ENCODE measurements around the gene ITPKB. TPM values are rescaled to one million over a fixed set of nuclear protein-coding genes. Genes with fewer than 3 reads are reported as not detected.
"Not testable (repeated sequence)": the region's sequence is repeated elsewhere in the genome, so short reads cannot be mapped to it uniquely, and the experiment has no call there.

ITPKB gene
- total RNA-seq, 1 experiment from 2014 or later, result 19.0 TPM

DNA sequence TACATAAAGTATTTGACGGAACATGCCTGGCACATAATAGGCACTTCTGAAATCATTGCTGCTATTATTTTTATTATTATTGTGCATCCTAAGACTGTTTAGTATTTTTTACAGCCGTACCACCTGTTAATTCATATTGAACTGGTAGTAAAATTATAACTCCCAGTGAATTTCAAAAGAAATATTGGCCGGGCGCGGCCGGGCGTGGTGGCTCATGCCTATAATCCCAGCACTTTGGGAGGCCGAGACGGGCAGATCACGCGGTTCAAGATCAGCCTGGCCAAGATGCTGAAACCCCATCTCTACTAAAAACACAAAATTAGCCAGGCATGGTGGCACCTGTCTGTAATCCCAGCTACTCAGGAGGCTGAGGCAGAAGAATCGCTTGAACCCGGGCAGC is 18.5 kb downstream of the ITPKB start:
- DNase-seq, H3K4me3 ChIP-seq, H3K36me3 ChIP-seq, H3K27me3 ChIP-seq, H3K9me3 ChIP-seq: not testable (repeated sequence)

GRCh38 chr1:226719596-226720387 is 19.3 kb downstream of the ITPKB start:
- no peaks in the 10 kb centered on the region for H3K9me3 ChIP-seq
- H3K27me3 ChIP-seq, result no peaks in the 10 kb centered on the region
- DNase-seq, result no peak
- peaks cover 2% of the 10 kb centered on the region; the same call in 1 of the 2 replicates for H3K36me3 ChIP-seq
- no peak overlapping the region for H3K4me3 ChIP-seq

GRCh38 chr1:226717256-226717909 is 21.7 kb downstream of the ITPKB start:
- Histone ChIP-seq H3K36me3 (peaks cover 5% of the 10 kb centered on the region; the same call in 1 of the 2 replicates), H3K27me3 (no peaks in the 10 kb centered on the region), H3K9me3 (no peaks in the 10 kb centered on the region; the same call in 1 of the 2 replicates), H3K4me3 (no peak overlapping the region)
- DNase-seq, result peak; percentile 97

DNA sequence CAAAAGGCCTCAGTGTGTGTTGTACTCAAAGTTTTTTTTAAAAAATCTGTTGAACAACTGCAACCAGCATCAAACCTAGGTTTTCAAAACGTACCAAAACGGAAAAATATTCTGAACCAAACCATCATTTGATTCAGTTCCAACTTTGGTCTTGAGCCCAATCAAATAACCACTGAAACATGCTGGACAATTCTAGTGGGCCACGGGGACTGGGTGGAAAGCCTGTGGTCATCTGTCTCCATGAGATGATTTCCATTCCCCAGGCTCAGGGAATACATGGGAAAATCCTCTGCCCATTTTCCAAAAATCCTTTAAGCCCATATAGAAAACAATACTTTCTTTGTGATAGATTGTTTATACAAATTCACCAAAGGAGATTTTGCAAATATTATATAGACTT is 22.5 kb downstream of the ITPKB start:
- Histone ChIP-seq H3K27me3 (no peaks in the 10 kb centered on the region), H3K36me3 (0 out of 2 replicates have a peak, but pooled peaks cover 3% of the 10 kb centered on the region), H3K9me3 (no peaks in the 10 kb centered on the region; the same call in 1 of the 2 replicates), H3K4me3 (no peak overlapping the region)
- no peak for DNase-seq

DNA sequence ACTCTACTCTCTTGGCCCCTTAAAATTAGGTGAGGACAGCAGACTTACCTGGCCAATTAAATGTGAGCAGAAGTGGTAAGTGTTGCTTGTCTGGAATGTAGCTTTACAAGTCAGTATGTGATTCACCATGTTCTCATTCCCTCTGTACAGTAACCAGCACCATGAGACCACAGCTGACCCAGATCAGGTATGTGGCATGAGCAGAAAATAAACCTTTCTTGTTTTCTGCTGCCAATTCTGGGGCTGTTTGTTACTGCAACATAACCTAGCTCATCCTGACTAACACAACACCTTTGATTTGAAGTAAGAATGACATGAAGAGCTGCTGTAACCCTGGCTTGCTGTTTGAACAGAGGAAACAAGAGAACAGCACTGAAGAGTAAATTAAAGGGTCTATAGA is 24.9 kb downstream of the ITPKB start:
- Histone ChIP-seq H3K9me3 (no peaks in the 10 kb centered on the region; the same call in 1 of the 2 replicates), H3K27me3 (no peaks in the 10 kb centered on the region), H3K36me3 (peaks cover 3% of the 10 kb centered on the region; the same call in 1 of the 2 replicates), H3K4me3 (no peak overlapping the region)
- DNase-seq, result no peak

DNA sequence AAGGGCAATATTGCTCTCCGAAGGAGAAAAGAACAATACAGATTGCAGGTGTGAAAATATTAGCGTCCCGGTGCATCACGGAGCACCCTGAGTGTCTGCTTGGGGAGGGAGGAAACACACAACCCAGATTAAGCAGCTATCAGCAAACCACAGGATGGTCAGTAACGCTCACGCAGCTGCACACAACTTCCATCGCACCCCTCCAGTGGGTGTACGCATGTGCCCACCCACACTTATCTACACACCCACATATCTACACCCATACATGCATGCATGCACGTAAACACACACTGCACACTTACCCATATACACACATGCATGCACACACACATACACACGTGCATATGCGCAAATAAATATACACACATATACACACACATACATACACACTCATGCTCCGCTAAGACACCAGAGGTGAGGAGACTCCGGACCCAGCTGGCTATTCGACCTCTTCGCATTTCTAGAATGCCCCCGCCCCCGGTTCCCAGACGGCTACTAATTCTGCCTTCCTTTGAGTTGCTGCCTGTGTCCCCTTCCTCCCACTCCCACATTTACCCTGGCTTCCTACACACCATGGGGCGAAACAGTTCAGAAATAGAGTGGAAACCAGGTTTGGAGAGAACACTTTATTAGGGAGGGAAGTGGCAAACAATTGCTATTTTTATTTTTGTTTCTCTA is 26.2 kb downstream of the ITPKB start:
- DNase-seq, result no peak
- Histone ChIP-seq H3K4me3 (no peak overlapping the region), H3K27me3 (no peaks in the 10 kb centered on the region), H3K36me3 (peaks cover 3% of the 10 kb centered on the region; the same call in 1 of the 2 replicates), H3K9me3 (no peaks in the 10 kb centered on the region; the same call in 1 of the 2 replicates)

DNA sequence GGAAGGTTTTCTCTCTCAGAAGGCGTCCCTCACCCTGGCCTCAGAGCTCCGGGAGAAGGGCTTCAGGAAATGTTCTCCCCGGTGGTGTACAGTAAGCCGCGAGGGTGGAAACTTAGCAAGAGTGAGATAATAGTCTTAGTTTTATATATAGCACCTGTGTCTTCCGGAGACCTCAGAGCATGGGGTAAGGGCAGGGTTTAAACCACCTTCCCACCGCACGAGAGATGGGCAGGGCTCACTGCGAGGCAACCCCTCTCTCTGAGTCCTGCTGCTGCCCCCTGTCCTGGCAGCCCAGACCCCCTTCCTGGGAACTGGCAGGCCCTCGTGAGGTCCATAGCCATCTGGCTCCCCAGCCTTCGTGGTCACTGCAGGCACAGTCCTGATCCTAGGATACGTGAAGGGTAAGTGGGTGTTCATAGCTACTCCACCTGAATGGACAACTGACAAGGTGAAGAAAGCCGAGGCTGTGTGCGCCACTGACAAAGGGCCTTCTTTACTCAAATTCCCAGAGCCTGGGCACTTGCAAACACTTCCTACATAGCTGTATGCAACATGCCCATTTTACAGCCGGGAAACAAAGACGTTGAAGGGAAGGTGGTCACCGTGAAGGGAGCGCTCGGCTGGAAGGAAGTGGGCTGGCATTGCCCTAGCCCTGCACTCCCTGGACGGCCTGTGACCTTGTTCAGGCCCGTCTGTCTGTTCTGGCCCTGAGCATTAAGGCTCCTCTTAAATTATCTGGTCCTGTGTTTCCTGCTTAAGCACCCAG is 26.9 kb downstream of the ITPKB start:
- no peak for DNase-seq
- H3K9me3 ChIP-seq, result no peaks in the 10 kb centered on the region; the same call in 1 of the 2 replicates
- H3K4me3 ChIP-seq, result no peak overlapping the region
- no peaks in the 10 kb centered on the region for H3K27me3 ChIP-seq
- H3K36me3 ChIP-seq, result peaks cover 3% of the 10 kb centered on the region; the same call in 1 of the 2 replicates

- Histone ChIP-seq H3K27me3 (no peaks in the 10 kb centered on the region), H3K4me3 (no peak overlapping the region), H3K36me3 (peaks cover 3% of the 10 kb centered on the region; the same call in 1 of the 2 replicates), H3K9me3 (no peaks in the 10 kb centered on the region; the same call in 1 of the 2 replicates)
- no peak for DNase-seq
These were observed 28.6 kb downstream of the ITPKB start for GRCh38 chr1:226710501-226710900.

DNA sequence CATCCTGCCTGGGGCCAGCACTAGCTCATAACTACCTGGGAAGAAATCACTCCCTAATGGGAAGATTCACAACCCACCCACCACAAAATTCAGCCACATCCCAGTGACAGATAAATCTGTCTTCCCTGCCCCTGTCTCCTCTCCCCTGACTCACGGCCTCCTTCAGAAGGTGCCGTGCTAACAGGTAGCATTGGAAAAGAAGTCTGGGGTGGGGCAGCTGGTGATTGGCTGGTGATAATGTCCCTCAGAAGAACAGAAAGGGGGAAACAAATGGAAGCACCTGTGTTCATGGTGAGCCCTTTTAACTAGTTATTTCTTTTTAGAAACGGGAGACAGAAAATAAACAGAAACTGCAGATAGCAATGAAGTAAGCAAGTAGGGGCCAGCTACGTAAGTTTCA is 29.1 kb downstream of the ITPKB start:
- H3K36me3 ChIP-seq, result peaks cover 3% of the 10 kb centered on the region; the same call in 1 of the 2 replicates

DNA sequence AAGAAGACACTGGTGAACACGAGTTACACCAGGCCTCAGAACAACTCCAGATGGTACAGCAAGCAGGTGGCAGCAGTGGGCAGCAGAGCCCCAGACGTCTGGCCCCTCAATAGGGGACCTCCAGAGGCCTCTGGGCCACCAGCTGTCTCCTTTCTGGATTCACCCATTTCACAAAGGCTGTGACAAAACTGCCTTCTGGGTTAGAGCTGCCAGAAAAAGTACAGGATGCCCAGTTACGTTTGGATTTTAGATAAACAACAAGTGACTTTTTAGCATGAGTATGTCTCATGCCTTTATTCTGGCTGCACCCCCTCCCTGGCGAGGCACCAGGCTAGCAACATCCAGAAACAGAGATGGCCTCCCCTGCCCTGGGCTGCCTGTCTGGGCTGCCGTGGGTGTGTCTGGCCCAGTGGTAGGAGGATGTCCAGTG is 30.1 kb downstream of the ITPKB start:
- Histone ChIP-seq H3K36me3 (peaks cover 1% of the 10 kb centered on the region; the same call in 1 of the 2 replicates), H3K27me3 (no peaks in the 10 kb centered on the region), H3K4me3 (no peak overlapping the region), H3K9me3 (no peaks in the 10 kb centered on the region)
- DNase-seq, result peak; percentile 55

More for the DNA sequence above, 29.1 kb downstream of the ITPKB start:
- Histone ChIP-seq H3K9me3 (no peaks in the 10 kb centered on the region; the same call in 1 of the 2 replicates), H3K4me3 (no peak overlapping the region), H3K27me3 (no peaks in the 10 kb centered on the region)
- DNase-seq, result no peak

DNA sequence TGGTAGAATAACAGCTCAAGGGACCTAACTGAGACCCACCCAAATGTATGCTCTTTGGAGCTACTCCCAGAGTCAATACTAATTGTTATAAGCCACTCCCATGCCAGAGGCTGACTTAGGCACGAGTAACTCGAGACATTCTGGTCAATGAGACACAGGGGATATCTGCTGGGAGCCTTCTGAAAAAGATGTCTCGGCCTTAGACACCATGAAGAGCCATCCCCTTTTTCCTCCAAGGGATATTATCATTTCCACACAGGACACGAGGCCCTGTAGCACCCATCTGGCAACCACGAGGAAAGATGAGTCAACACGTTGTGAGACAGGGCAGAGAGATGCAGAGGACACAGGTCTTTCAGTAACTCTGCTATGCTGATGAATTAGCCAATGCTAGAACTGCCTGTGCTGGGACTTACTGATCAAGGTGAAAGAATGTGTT is 30.7 kb downstream of the ITPKB start:
- Histone ChIP-seq H3K36me3 (no peaks in the 10 kb centered on the region; the same call in 1 of the 2 replicates), H3K9me3 (no peaks in the 10 kb centered on the region), H3K4me3 (no peak overlapping the region), H3K27me3 (no peaks in the 10 kb centered on the region)
- DNase-seq, result peak; percentile 68

DNA sequence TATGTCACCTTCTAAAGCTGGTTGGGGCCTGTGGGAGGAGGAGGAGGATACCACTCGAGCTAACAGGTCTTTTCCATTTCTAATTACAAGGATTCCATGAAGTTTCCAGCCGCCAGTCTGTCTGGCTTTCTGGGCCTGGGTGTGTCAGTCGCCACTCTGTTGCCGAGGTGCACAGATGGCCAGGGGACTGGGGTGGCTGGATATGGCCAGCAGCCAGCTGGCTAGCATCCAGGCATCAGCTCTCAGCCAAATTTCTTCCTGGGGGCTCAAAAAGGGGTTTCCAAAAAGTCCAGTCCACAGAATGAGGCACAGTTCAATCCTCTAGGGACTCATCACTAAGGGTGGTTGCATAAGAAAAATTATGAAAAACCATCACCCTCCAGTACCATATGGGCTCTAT is 32.4 kb downstream of the ITPKB start:
- H3K27me3 ChIP-seq, result no peaks in the 10 kb centered on the region
- no peak for DNase-seq

DNA sequence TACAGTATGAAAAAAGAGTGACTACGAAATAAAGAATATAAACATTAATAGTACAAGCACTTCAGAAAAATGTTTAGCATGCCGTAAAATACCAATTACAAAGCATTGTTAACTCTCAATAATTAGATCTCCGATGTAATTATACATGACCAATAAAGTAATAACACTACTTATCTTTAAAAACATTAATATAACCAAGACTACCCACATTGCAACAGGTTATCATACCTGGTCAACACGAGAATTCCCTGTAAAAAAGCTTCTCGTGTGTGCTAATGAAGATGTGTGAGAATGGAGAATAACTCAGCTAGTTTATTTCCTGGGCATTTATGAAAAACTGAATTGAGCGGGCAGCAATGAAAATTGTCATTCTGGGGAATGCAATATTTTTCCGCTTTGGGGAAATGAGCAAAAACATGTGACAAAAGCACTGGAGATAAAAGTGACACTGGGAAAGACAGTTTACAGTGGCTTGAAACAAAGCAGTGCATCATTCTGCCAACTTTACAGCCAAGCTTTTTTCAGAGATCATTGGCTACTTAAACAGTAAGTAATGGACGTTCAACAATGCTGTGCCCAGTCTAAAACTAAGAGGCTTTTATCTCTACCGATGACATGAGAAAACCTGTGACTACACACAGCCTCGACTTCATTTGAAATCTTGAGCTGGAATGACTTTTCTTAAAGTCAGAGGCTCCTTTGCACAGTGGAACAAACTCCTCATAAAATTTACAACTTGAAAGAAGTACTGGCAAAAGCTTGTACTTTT is 34.7 kb downstream of the ITPKB start:
- Histone ChIP-seq H3K9me3 (no peaks in the 10 kb centered on the region), H3K4me3 (peak overlapping the region; percentile 77), H3K27me3 (no peaks in the 10 kb centered on the region), H3K36me3 (no peaks in the 10 kb centered on the region; the same call in 1 of the 2 replicates)
- DNase-seq, result no peak

More for the DNA sequence above, 32.4 kb downstream of the ITPKB start:
- no peak overlapping the region for H3K4me3 ChIP-seq
- H3K36me3 ChIP-seq, result no peaks in the 10 kb centered on the region; the same call in 1 of the 2 replicates
- H3K9me3 ChIP-seq, result no peaks in the 10 kb centered on the region

- DNase-seq, result peak; percentile 89
- H3K27me3 ChIP-seq, result no peaks in the 10 kb centered on the region
- peak overlapping the region; percentile 77 for H3K4me3 ChIP-seq
- H3K9me3 ChIP-seq, result no peaks in the 10 kb centered on the region
- no peaks in the 10 kb centered on the region; the same call in 1 of the 2 replicates for H3K36me3 ChIP-seq
These were observed 35.9 kb downstream of the ITPKB start for GRCh38 chr1:226702957-226703831.
